Dermis blood vessel endothelial cell (primary cell): ENCODE measurements around the gene LRP2. TPM values are rescaled to one million over a fixed set of nuclear protein-coding genes. Genes with fewer than 3 reads are reported as not detected.
A peak's percentile ranks its signal among the peaks of the same experiment; 100 is the strongest.
"Not testable (repeated sequence)": the region's sequence is repeated elsewhere in the genome, so short reads cannot be mapped to it uniquely, and the experiment has no call there.

ENCODE experiments used
- DNase-seq: peaks from one replicate; pipeline ENCODE4 v3.0.0; 2010
- total RNA-seq: library from RNA; depleted of rRNA; stranded (reverse); fragments of >200 nt; gene quantifications from 2 replicates; pipeline ENCODE4 v1.2.3, GENCODE V29; 2014

The LRP2 gene
- total RNA-seq, 1 donor from 2014 or later = not detected

DNA sequence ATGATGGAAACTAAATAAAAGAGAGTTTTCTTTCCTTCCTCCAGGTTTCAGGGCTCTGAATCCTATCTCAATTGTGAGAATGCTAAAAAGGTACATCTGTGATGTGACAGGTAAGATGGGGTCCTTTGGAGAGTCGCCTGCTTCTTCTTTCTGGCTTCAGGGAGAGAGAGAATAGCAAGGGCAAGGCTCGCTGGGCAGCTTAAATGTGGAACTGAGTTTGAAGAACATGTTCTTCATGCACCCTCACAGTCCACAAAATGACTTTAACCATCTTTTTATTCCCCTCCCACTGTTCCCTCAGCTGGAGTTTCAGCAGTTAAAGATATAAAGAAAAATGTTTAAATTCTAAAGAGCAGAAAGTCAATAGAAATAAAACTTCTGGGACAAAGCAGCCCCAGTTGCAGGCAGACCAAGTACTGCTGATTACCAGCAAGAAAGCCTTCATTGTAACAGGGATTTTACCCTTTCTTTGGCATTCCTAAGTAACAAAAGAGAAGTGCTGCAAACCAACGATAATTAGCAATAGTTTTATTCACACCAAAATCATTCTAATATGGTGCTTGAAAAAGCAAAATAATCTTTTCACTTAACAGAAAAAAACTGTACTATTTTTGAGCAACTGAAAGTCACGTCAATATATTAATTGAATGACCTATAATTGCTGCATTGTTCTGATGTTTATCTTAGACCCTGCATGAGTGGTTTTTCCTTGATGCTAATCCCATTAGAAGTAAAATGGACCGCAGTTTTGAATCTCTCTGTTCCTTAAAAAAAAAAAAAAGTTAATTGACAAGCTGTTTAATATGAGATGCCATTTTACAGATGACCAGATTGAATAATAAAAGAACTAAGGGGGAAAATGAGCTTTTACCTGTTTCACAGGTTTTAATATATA is 61.5 kb downstream of the LRP2 start:
- DNase-seq = no peak

DNA sequence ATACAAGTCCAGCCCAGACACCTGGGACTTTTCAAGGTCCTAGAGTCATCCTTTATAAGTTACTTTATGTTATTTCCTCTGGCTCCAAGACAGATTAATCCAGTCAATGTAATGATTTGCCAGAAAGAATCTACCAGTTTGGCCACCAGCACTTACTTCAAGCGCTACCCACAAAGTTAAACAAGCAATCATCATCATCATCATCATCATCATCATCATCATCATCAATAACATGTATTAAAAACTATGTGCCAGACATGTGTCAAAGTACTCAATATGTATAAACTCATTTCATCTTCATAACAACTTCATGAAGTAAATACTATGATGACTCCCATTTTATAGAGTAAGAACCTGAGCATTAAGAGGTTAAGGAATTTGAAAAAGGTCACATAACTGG is 64.3 kb downstream of the LRP2 start:
- no peak for DNase-seq

DNA sequence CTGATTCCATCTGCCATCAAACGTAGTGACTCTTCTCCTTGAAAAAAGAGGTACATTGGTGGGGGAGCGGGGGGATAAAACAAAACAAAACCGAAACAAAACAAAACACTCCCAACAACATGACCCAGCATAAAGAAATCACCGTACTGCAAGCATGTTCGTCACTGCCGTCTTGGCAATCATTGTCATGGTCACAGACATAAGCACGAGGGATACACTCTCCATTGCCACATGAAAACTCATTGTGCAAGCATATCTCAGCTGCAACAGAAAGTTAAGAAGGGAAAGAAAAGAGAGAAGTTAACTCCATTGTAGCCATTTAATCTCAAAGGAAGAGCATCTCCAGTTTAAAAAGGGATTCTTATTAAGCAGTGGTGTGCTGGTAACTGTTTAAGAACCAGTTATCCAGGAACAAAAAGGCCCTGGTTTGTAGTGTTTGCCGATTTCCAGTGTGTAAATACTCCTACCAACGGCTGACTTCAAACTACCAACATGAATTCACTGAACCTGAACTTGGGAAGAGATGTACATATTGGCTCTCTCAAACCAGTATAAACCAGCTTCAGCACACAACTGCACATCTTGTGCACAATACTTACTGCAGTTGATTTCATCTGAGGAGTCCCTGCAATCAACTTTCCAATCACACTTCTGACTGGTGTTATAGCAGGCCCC is 68.2 kb downstream of the LRP2 start:
- no peak for DNase-seq

DNA sequence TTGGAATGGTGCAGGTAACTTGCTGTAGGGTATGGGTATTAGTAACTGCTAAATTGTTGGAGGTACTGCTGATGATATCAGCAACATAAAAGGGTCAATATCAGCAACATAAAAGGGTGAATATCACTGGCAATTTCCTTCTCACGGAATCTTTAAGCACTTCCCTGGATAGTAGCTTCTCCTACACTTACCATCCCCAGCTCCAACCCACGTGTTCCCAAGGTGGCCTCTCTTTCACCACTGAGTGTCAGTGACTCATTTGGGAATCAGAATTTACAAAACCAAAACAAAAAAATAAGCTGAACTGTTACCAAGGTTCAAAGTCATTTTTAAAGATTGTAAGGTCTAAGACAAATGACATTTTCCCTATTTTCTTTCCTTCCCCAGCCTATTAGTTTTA is 70.8 kb downstream of the LRP2 start:
- no peak for DNase-seq

DNA sequence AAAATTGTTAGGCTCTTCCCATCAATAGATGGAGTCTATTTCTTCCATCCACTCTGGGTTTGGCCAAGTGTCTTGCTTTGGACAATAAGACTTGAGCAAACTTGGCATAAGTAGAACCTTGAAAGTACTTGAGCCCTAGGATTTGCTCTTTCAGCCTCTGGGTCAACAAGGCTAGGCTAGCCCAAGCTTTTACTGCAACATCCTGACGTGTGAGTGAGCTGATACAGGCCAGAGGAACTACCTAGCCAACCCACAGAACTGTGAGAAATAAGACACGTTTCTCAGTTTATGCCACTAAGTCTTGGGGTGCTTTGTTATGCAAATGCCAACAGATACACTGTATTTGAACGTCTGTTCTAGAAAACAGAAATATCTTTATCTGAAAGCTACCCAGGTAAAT is 71.9 kb downstream of the LRP2 start:
- no peak for DNase-seq

DNA sequence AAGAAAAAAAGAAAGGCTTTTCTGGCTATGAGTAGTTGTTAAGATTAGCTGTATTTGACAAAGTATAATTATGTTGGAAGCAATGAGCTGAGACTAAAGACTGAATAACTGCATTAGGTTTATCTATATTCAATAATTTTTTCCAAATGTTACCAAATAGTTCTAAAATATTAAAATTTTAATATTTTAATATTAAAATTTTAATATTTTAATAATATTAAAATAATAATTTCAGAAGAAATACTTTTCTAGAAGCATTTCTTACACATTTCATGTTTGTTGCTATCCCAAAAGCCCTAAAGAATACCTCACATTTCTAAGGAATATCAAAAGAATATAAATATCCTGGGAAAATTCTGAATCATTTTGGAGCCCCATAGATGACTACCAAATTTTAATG is 74.7 kb downstream of the LRP2 start:
- no peak for DNase-seq

GRCh38 chr2:169286624-169287231 is 75.6 kb downstream of the LRP2 start:
- DNase-seq = no peak

GRCh38 chr2:169285531-169286235 is 76.7 kb downstream of the LRP2 start:
- no peak for DNase-seq

- no peak for DNase-seq
These were observed 81.8 kb downstream of the LRP2 start for GRCh38 chr2:169280502-169280901.

GRCh38 chr2:169275696-169276444 is 86.5 kb downstream of the LRP2 start:
- peak; percentile 12 for DNase-seq

GRCh38 chr2:169272010-169272409 is 90.3 kb downstream of the LRP2 start:
- no peak for DNase-seq

GRCh38 chr2:169270574-169270973 is 91.8 kb downstream of the LRP2 start:
- not testable (repeated sequence) for DNase-seq

GRCh38 chr2:169265591-169265990 is 96.7 kb downstream of the LRP2 start:
- no peak for DNase-seq

GRCh38 chr2:169260846-169261642 is 101.3 kb downstream of the LRP2 start:
- DNase-seq = no peak

- no peak for DNase-seq
These were observed 102.1 kb downstream of the LRP2 start for GRCh38 chr2:169260246-169260645.

GRCh38 chr2:169259402-169259801 is 102.9 kb downstream of the LRP2 start:
- DNase-seq = no peak

GRCh38 chr2:169258045-169258601 is 104.2 kb downstream of the LRP2 start:
- no peak for DNase-seq

- DNase-seq = no peak
These were observed 107.6 kb downstream of the LRP2 start for GRCh38 chr2:169254774-169255173.

- no peak for DNase-seq
These were observed 115.1 kb downstream of the LRP2 start for GRCh38 chr2:169247211-169247610.

- no peak for DNase-seq
These were observed 121.9 kb downstream of the LRP2 start for GRCh38 chr2:169240405-169240804.

DNA sequence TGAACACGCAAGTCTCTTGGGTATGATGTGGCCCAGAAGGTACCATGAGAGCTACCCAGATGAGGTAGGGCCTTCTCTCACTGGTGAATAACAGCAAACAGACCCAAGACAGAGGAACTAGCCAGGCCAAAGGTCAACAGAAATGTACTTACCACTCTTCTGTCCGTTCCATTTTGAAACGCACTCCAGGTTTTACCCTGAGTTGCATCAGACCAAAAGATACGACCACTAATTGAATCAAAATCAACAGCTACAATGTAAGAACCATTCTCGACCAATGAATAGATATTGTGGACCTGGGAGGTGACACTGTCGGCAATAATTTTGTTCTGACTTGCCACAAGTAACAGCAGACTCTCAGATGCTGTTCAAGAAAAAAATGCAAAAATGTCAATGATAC is 124.4 kb downstream of the LRP2 start:
- no peak for DNase-seq
